ENCODE results near the gene CORO2A.

- TF ChIP-seq, protein P1, sequence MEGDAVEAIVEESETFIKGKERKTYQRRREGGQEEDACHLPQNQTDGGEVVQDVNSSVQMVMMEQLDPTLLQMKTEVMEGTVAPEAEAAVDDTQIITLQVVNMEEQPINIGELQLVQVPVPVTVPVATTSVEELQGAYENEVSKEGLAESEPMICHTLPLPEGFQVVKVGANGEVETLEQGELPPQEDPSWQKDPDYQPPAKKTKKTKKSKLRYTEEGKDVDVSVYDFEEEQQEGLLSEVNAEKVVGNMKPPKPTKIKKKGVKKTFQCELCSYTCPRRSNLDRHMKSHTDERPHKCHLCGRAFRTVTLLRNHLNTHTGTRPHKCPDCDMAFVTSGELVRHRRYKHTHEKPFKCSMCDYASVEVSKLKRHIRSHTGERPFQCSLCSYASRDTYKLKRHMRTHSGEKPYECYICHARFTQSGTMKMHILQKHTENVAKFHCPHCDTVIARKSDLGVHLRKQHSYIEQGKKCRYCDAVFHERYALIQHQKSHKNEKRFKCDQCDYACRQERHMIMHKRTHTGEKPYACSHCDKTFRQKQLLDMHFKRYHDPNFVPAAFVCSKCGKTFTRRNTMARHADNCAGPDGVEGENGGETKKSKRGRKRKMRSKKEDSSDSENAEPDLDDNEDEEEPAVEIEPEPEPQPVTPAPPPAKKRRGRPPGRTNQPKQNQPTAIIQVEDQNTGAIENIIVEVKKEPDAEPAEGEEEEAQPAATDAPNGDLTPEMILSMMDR (IDR thresholded peaks at IDR 0.05) = no peak
- no peak for TF ChIP-seq EP300 (IDR thresholded peaks at IDR 0.05)
Measured at GRCh38 chr9:98187926-98188325, 4.5 kb downstream of the CORO2A start.

Measured in esophagus muscularis mucosa (tissue), 3 donors.